Occipital lobe (tissue), 3 donors: Measurements from ENCODE around the gene PCSK7. TPM values are rescaled to one million over a fixed set of nuclear protein-coding genes. Genes with fewer than 3 reads are reported as not detected.

Source experiments
- DNase-seq: peaks from one replicate; lab custom pipeline; 2025; lab: John Stamatoyannopoulos, UW
- small RNA-seq: library from RNA; depleted of rRNA; stranded (forward); fragments of <200 nt; gene quantifications from one replicate; pipeline ENCODE3, GENCODE V24; 2014
- total RNA-seq: library from RNA; depleted of rRNA; stranded (reverse); fragments of >200 nt; gene quantifications from one replicate; pipeline ENCODE4 v1.2.3, GENCODE V29; 2014

Gene PCSK7
- total RNA-seq, 1 donor from 2014 or later: 24.0 TPM

DNA sequence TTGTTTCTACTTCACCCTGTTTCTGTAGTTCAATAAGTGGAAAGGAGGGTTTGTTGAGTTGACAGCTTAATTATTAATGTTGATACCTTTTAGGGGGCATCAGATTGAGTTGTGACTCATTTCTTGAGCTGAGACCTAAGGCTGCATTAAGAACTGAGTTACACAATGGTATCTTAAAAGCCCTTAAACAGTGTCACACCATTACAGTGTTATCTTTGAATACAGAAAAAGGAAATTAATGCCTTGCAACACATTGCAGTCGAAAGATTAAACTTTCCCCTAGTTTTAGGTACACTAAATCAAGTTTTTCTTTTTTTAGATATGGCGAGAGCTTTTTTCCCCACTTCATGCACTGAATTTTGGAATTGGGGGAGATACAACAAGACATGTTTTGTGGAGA, 71.0 kb downstream of the PCSK7 start:
- DNase-seq: no peak

DNA sequence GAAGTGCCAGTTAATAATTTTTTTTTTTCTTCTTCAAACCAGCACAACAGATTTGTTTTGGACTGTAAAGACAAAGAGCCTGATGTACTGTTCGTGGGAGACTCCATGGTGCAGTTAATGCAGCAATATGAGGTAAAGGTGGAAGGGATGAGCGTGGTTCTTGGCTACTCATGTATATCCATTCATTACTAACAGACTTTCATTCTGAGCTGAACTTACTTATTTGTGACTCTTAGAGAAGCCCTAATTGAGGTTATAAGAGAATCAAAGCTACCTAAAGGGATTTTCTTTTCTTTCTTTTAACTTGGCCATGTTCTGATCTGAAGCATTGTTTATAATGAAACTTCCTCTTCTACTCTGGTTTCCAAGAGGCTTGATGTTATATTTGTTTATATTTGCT, 72.0 kb downstream of the PCSK7 start:
- no peak for DNase-seq

DNA sequence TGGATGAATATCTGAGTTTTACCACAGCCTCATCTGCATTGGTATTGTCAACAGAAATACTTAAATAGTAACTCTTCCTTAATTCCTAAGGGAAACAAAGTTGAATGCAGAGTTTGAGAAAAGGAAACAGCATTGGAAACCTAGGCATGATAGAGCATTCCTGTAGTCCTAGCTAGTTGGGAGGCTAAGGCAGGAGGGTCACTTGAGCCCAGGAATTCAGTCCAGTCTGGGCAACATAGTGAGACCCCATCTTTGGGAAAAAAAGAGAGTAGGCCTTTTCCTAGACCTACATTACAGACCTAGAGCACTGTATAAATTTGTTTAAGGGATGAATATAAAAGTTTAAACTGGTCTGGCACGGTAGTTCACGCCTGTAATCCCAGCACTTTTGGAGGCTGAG, 74.4 kb downstream of the PCSK7 start:
- DNase-seq: no peak

DNA sequence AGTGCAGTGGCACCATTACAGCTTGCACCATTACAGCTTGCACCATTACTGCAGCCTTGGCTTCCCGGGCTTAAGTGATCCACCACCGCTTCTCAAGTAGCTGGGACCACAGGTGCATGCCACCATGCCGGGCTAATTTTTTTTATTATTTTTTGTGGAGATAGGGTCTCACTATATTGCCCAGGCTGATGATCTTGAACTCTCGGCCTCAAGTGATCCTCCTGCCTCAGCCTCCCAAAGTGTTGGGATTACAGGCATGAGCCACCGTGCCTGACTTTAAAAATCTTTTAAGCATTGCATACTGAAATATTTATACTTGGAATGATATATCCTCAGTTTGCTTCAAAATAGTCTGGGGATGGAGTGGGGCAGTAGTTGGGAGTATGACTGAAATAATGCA, 77.4 kb downstream of the PCSK7 start:
- no peak for DNase-seq

Small RNA genes lying within 50 kb of the gene (small RNA-seq; reads per million reads assigned to genes)
- not detected for gene RF00564

Other genes with a start within 250 kb of the PCSK7 start
- 29.9 TPM for gene SIK3, start 133.6 kb downstream of the PCSK7 start, total RNA-seq
- gene PAFAH1B2, start 87.8 kb downstream of the PCSK7 start, total RNA-seq: 325 TPM
- 8.1 TPM for gene SIDT2, start 53.3 kb downstream of the PCSK7 start, total RNA-seq
- 12.9 TPM for gene TAGLN, start 32.7 kb downstream of the PCSK7 start, total RNA-seq
- 16.4 TPM for gene RNF214, start 598 bp upstream of the PCSK7 start, total RNA-seq
- 5.3 TPM for gene BACE1-AS, start 59.3 kb upstream of the PCSK7 start, total RNA-seq
- 24.6 TPM for gene BACE1, start 84.2 kb upstream of the PCSK7 start, total RNA-seq
- gene CEP164, start 95.8 kb upstream of the PCSK7 start, total RNA-seq: 19.5 TPM